ENCODE results near the gene IFT81. TPM values are rescaled to one million over a fixed set of nuclear protein-coding genes. Genes with fewer than 3 reads are reported as not detected.

The IFT81 gene
- total and polyA plus RNA-seq, 2 of the 13 experiments (the other 11 are each of a cell fraction or from before 2014, with no cell fraction given): 4.2 to 13.0 TPM

DNA sequence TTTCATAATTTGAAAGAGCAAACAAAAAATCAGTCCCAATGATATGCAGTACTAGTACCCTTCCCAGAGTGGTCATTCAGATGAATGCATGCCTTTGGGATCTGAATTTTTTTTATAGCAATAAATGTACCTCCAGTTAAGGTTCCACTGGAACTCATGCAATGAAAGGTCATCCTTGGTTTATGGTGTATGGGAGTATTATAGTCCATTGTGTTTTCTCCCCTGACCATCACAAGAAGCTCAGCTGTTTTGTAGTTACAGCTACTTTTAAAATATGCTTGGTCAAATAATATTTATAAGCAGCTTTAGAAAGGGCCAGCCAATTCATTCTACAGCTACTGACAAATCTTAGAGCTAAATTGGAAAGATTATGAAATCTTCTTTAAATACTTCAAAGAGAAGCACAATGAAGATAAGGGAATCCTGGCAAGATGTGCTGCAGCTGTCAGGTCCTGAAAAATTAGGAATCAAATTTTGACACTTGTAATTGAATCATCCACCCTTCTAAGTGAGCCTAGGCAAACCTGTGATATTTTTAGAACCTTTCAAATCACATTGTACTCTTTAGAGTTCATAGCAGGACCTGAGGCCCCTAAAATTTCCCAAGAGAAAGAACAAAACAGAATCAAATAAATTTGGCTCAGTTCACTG is 46.5 kb downstream of the IFT81 start (continued):
- TF ChIP-seq U2AF2 (IDR thresholded peaks at IDR 0.05; ENCODE audit: low read depth, low read length): no peak

GRCh38 chr12:110171186-110171538 is 47.0 kb downstream of the IFT81 start:
- 95% methylated on average over 3 of the region's 3 CpGs for WGBS (ENCODE audit: low lambda C conversion rate)
- Histone ChIP-seq H3K4me1 (ENCODE audit: insufficient read depth, low read length) (no peaks in the 10 kb centered on the region), H3K79me2 (ENCODE audit: insufficient read depth, low read length) (no peaks in the 10 kb centered on the region), H3K27ac (ENCODE audit: extremely low read length, insufficient read depth, low read length) (no peak overlapping the region), H3K9ac (ENCODE audit: insufficient read depth, low read depth, low read length) (no peak overlapping the region), H4K20me1 (ENCODE audit: insufficient read depth, low read length) (no peaks in the 10 kb centered on the region), H3K36me3 (replicated peaks in 1 of 2; ENCODE audit: control insufficient read depth in 1 of 2, insufficient read depth in 2 of 2, low read length in 2 of 2) (no peaks in the 10 kb centered on the region; a peak in 1 of 5 replicates), H3K9me3 (ENCODE audit: low read length) (no peaks in the 10 kb centered on the region), H3K4me2 (ENCODE audit: low read depth, low read length) (no peak overlapping the region), H3K4me3 (replicated peaks in 1 of 3; ENCODE audit: insufficient read depth in 1 of 3, low read depth in 2 of 3, low read length in 3 of 3) (no peak overlapping the region), H3K27me3 (ENCODE audit: control insufficient read depth in 1 of 2, insufficient read depth in 2 of 2, low read length in 2 of 2) (no peaks in the 10 kb centered on the region), H2AFZ (ENCODE audit: low read length) (no peak overlapping the region)
- CTCF ChIA-PET (ENCODE audit: low intra/inter-chr PET ratio, low total read pairs): no interaction called here
- POLR2A ChIA-PET: no interaction called here
- DNase-seq (ENCODE audit: low spot score) (no peak), ATAC-seq (no peak), FAIRE-seq (no peak)
- intact Hi-C loops (cut with micrococcal nuclease; ENCODE audit: unreplicated experiment) (no loop called here), in situ Hi-C loops (cut with HindIII; ENCODE audit: extremely low pct_ligation_motif_present, low pct_unique_long_range_greater_than_20kb) (no loop called here)
- BruUV-seq (replicated peaks): no TSS peak
- TF ChIP-seq HOMEZ (CRISPR knock-in tag; IDR thresholded peaks at IDR 0.05; ENCODE audit: low read depth): no peak
- TF ChIP-seq GZF1 (CRISPR knock-in tag; IDR thresholded peaks at IDR 0.05): no peak
- TF ChIP-seq GABPB1 (CRISPR knock-in tag; IDR thresholded peaks at IDR 0.05): no peak
- no peak for TF ChIP-seq ZFP36 (IDR thresholded peaks at IDR 0.05; ENCODE audit: borderline replicate concordance, low read depth, low read length, partially characterized antibody)
- no peak for TF ChIP-seq PRDM4 (CRISPR knock-in tag; IDR thresholded peaks at IDR 0.05; ENCODE audit: borderline replicate concordance)
- no peak for TF ChIP-seq ZNF644 (CRISPR knock-in tag; IDR thresholded peaks at IDR 0.05; ENCODE audit: low read depth)
- TF ChIP-seq FOXA3 (CRISPR knock-in tag; IDR thresholded peaks at IDR 0.05): no peak
- no peak for TF ChIP-seq FUBP1 (CRISPR knock-in tag; IDR thresholded peaks at IDR 0.05; ENCODE audit: borderline replicate concordance)
- no peak for TF ChIP-seq ZNF782 (CRISPR knock-in tag; IDR thresholded peaks at IDR 0.05; ENCODE audit: borderline replicate concordance)
- TF ChIP-seq LRRFIP1 (CRISPR knock-in tag; conservative IDR thresholded peaks at IDR 0.05): no peak
- TF ChIP-seq ZNF18 (CRISPR knock-in tag; IDR thresholded peaks at IDR 0.05; ENCODE audit: insufficient replicate concordance): no peak

Data from HepG2 (cell line).